OCI-LY1 (cell line): Measurements from ENCODE around the gene GALNT9.

Experiments
- H2AFZ ChIP-seq: fragments of 200-600 bp; sonication (generic), shearing (Covaris generic); 2 replicates; pipeline ENCODE4 v1.6.0; 2014; ENCODE audit warnings: antibody characterized with exemption, mild to moderate bottlenecking, low read length
- H3F3A ChIP-seq: fragments of 200-600 bp; sonication (generic), shearing (Covaris generic); 2 replicates; pipeline ENCODE4 v1.6.0; 2014; ENCODE audit warnings: mild to moderate bottlenecking, antibody characterized with exemption, low read length, moderate library complexity; ENCODE audit not compliant: insufficient read depth
- H3K27ac ChIP-seq: fragments of 200-600 bp; sonication (generic); 2 replicates; pipeline ENCODE4 v1.5.1; 2014; ENCODE audit warnings: low read length, mixed run types, mild to moderate bottlenecking, low read depth; ENCODE audit not compliant: poor library complexity, severe bottlenecking
- H3K27me3 ChIP-seq: fragments of 200-600 bp; sonication (generic); 2 replicates; pipeline ENCODE4 v1.6.0; 2014; ENCODE audit warnings: antibody characterized with exemption, mild to moderate bottlenecking, low read length, moderate library complexity; ENCODE audit not compliant: insufficient read depth
- H3K36me3 ChIP-seq: fragments of 200-600 bp; sonication (generic); 2 replicates; pipeline ENCODE4 v1.6.1; 2014; ENCODE audit warnings: mild to moderate bottlenecking, antibody characterized with exemption, low read length, moderate library complexity, mixed read lengths; ENCODE audit not compliant: insufficient read depth
- H3K4me1 ChIP-seq: fragments of 200-600 bp; sonication (generic); 2 replicates; pipeline ENCODE4 v1.5.1; 2014; ENCODE audit warnings: mild to moderate bottlenecking, low read length, moderate library complexity; ENCODE audit not compliant: insufficient read depth, severe bottlenecking
- H3K4me2 ChIP-seq: fragments of 200-600 bp; sonication (generic), shearing (Covaris generic); 2 replicates; pipeline ENCODE4 v1.6.1; 2014; ENCODE audit warnings: low read length
- H3K4me3 ChIP-seq: fragments of 200-600 bp; sonication (generic); 2 replicates; pipeline ENCODE4 v1.5.1; 2014; ENCODE audit warnings: low read length, low read depth, mild to moderate bottlenecking, mixed read lengths; ENCODE audit not compliant: poor library complexity, severe bottlenecking
- H3K79me2 ChIP-seq: fragments of 200-600 bp; shearing (Covaris generic); 2 replicates; pipeline ENCODE4 v1.6.1; 2016; ENCODE audit warnings: mixed run types, low read length, mixed read lengths; ENCODE audit not compliant: insufficient read depth
- H3K9ac ChIP-seq: fragments of 200-600 bp; sonication (generic), shearing (Covaris generic); 2 replicates; pipeline ENCODE4 v1.6.1; 2014; ENCODE audit warnings: mild to moderate bottlenecking, low read length, mixed read lengths
- H3K9me2 ChIP-seq: fragments of 200-600 bp; sonication (generic), shearing (Covaris generic); 2 replicates; pipeline ENCODE4 v1.6.1; 2014; ENCODE audit warnings: low read depth, mild to moderate bottlenecking, low read length, mixed read lengths
- H3K9me3 ChIP-seq: fragments of 200-600 bp; shearing (Covaris generic); 2 replicates; pipeline ENCODE4 v1.6.1; 2014; ENCODE audit warnings: low read length, mixed read lengths
- H4K20me1 ChIP-seq: fragments of 200-600 bp; sonication (generic), shearing (Covaris generic); 2 replicates; pipeline ENCODE4 v1.6.0; 2016; ENCODE audit warnings: mild to moderate bottlenecking, low read length; ENCODE audit not compliant: insufficient read depth
- CTCF ChIP-seq: fragments of 200-600 bp; sonication (generic), shearing (Covaris generic); IDR thresholded peaks from 2 replicates; pipeline ENCODE4 v1.5.1; 2017; ENCODE audit warnings: mild to moderate bottlenecking, antibody characterized with exemption, low read length, moderate library complexity, mixed read lengths
- EZH2 ChIP-seq: fragments of 200-600 bp; sonication (generic), shearing (Covaris generic); IDR thresholded peaks from 2 replicates; pipeline ENCODE4 v1.8.0; 2017; ENCODE audit warnings: borderline replicate concordance, mixed run types, mild to moderate bottlenecking, antibody characterized with exemption, low read length, moderate library complexity, mixed read lengths

The GALNT9 gene

GRCh38 chr12:132362996-132363660, 33.7 kb upstream of the GALNT9 start:
- no peak overlapping the region for H2AFZ ChIP-seq
- H3K27ac ChIP-seq, result no peak overlapping the region
- H3K9me2 ChIP-seq, result no peaks in the 10 kb centered on the region
- H3K4me2 ChIP-seq, result no peak overlapping the region
- H3K4me3 ChIP-seq, result no peak overlapping the region
- H3K79me2 ChIP-seq, result no peaks in the 10 kb centered on the region
- TF ChIP-seq CTCF (no peak), EZH2 (no peak)
- H3K4me1 ChIP-seq, result no peaks in the 10 kb centered on the region
- no peaks in the 10 kb centered on the region for H3K36me3 ChIP-seq
- no peaks in the 10 kb centered on the region for H3K9me3 ChIP-seq
- H3K9ac ChIP-seq, result no peak overlapping the region
- no peaks in the 10 kb centered on the region for H3K27me3 ChIP-seq
- no peaks in the 10 kb centered on the region for H3F3A ChIP-seq
- H4K20me1 ChIP-seq, result no peaks in the 10 kb centered on the region

- H3F3A ChIP-seq, result no peaks in the 10 kb centered on the region
- no peak overlapping the region for H3K9ac ChIP-seq
- no peak overlapping the region for H3K4me3 ChIP-seq
- H3K27ac ChIP-seq, result no peak overlapping the region
- H4K20me1 ChIP-seq, result no peaks in the 10 kb centered on the region
- H3K36me3 ChIP-seq, result no peaks in the 10 kb centered on the region
- H3K27me3 ChIP-seq, result no peaks in the 10 kb centered on the region
- H3K4me2 ChIP-seq, result no peak overlapping the region
- no peak for TF ChIP-seq CTCF
- no peak for TF ChIP-seq EZH2
- no peaks in the 10 kb centered on the region for H3K79me2 ChIP-seq
- H3K4me1 ChIP-seq, result no peaks in the 10 kb centered on the region
- H2AFZ ChIP-seq, result no peak overlapping the region
- H3K9me3 ChIP-seq, result no peaks in the 10 kb centered on the region
- no peaks in the 10 kb centered on the region for H3K9me2 ChIP-seq
Observed at GRCh38 chr12:132360906-132361777, 31.8 kb upstream of the GALNT9 start.

GRCh38 chr12:132360410-132360809, 31.0 kb upstream of the GALNT9 start:
- Histone ChIP-seq H3K4me3 (no peak overlapping the region), H3K4me1 (no peaks in the 10 kb centered on the region), H3K27me3 (no peaks in the 10 kb centered on the region), H3K9me2 (no peaks in the 10 kb centered on the region), H3K79me2 (no peaks in the 10 kb centered on the region), H2AFZ (no peak overlapping the region), H3K9ac (no peak overlapping the region), H3F3A (no peaks in the 10 kb centered on the region), H3K36me3 (no peaks in the 10 kb centered on the region), H4K20me1 (no peaks in the 10 kb centered on the region), H3K4me2 (no peak overlapping the region), H3K27ac (no peak overlapping the region), H3K9me3 (no peaks in the 10 kb centered on the region)
- no peak for TF ChIP-seq EZH2
- TF ChIP-seq CTCF, result no peak
